NCI-H748 (cell line): ENCODE measurements around the gene ARHGAP44.
A peak's percentile ranks its signal among the peaks of the same experiment; 100 is the strongest.

Experiments used
- DNase-seq: peaks from one replicate; lab custom pipeline; 2025; ENCODE audit not compliant: unreplicated experiment; lab: John Stamatoyannopoulos, UW

ARHGAP44 gene, protein sequence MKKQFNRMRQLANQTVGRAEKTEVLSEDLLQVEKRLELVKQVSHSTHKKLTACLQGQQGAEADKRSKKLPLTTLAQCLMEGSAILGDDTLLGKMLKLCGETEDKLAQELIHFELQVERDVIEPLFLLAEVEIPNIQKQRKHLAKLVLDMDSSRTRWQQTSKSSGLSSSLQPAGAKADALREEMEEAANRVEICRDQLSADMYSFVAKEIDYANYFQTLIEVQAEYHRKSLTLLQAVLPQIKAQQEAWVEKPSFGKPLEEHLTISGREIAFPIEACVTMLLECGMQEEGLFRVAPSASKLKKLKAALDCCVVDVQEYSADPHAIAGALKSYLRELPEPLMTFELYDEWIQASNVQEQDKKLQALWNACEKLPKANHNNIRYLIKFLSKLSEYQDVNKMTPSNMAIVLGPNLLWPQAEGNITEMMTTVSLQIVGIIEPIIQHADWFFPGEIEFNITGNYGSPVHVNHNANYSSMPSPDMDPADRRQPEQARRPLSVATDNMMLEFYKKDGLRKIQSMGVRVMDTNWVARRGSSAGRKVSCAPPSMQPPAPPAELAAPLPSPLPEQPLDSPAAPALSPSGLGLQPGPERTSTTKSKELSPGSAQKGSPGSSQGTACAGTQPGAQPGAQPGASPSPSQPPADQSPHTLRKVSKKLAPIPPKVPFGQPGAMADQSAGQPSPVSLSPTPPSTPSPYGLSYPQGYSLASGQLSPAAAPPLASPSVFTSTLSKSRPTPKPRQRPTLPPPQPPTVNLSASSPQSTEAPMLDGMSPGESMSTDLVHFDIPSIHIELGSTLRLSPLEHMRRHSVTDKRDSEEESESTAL

DNA sequence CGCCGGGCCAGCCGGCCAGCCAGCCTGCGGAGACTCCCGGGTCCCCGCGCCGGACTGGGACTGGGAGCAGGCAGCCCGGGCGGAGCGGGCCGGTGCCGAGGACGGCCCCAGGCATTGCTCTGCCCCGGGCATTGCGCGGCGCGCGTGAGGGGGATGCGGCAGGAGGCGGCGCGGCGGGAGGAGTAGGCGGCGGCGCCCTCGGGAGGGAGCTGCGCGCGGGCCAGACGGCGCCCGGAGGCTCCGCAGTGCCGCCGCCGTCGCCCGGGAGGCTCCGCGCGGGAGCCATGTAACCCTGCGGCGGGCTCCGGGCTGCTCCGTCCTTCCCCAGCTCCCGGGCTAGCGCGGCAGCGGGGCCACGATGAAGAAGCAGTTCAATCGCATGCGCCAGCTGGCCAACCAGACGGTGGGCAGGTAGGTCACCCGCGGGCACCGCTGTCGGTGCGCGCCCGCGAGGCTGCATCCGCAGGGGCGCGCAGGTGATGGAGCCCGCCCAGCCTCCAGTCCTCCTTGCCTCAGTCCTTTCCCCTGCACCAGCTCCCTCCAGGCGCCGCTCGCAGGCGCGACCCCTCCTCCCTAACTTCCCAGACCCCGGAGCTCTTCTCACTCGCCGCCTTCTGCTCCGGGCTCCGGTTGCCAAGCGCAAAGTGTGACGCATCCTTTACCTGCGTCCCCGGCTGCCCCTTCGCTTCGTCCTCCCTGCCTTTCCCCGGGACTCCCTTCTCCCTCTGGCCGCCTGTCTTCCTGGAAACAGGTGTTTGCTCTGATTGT, at the start of gene ARHGAP44:
Gene ARHGAP44 (plus strand): TSS at position 18 of the 768 bp plus-strand sequence. CDS start 341 bp downstream, at position 359.
- peak; percentile 76 for DNase-seq

DNA sequence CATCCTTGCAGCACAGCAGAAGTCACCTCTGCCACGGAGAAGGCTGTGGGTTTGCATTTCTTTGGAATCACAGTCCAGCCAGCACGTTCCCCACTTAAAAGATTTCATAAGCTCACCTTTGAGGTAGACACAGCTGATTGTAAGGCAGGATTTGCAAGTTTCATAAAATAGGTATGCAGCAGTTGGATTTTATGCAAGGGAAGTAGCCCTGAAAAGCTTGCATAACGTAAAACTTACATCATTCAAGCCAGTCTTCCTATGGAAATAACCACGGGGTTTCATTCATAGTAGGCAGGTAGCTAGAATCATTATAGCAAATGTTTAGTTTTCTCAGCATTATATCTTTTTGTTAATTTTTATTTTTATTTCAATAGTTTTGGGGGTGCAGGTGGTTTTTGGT, 49.8 kb upstream of the ARHGAP44 start:
- DNase-seq: no peak

- DNase-seq: no peak
These were observed 46.3 kb upstream of the ARHGAP44 start for GRCh38 chr17:12743046-12743445.

- no peak for DNase-seq
These were observed 45.0 kb upstream of the ARHGAP44 start for GRCh38 chr17:12744298-12744697.

DNA sequence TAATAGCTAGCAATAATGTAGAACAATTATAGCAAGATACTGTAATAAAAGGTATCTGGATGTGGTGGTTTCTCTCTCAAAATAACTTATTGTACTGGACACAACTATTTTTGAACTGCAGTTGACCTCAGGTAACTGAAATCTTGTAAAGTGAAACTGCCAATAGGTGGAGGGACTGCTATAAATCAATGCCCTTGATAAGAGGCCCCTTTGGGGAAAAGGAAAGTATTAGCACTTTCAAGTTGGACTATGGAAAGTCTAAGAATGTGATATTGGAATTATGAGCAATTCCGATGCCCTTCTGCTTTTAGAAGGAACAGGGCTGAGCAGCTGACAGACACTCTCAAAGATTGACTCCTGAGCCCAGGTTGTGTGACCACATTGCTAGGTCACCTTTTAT, 44.5 kb upstream of the ARHGAP44 start:
- no peak for DNase-seq

- no peak for DNase-seq
These were observed 43.8 kb upstream of the ARHGAP44 start for GRCh38 chr17:12745486-12745885.

DNA sequence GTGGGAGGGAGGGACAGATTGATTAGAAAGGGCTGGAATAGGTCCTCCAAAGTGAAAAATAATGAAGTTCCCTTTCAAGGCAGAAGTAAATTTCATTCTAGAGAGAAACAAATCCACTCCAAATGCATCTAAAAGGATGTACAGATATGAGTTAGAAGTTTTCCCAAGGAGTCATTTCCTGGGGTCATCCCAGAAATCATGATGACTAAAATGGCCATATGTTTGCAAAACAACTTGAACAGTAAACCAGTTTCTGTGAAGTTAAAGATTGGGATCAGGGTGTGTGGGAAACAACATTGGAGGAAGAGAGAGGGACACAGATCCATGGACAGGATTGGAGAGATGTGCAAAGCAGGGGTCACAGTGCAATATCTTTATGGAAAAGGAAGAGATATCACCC, 32.5 kb upstream of the ARHGAP44 start:
- no peak for DNase-seq

DNA sequence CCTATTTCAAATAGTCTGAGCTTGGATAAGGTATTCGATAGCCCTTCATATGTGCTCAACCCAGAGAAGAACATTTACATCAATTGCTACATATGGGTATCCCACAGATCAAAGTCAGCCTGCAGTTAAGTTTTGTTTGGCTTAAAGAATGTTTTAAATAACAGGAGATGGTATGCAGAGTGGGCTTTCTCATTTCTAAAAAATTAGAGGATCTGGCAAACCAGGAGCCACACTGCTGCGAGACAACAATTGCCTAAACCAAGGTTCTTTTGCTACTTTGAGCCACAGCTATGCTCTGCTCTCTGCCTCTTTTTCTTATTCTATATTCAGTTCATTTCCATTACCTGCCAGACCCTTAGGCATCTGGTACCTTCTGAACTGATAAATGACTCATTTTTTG, 30.2 kb upstream of the ARHGAP44 start:
- no peak for DNase-seq

DNA sequence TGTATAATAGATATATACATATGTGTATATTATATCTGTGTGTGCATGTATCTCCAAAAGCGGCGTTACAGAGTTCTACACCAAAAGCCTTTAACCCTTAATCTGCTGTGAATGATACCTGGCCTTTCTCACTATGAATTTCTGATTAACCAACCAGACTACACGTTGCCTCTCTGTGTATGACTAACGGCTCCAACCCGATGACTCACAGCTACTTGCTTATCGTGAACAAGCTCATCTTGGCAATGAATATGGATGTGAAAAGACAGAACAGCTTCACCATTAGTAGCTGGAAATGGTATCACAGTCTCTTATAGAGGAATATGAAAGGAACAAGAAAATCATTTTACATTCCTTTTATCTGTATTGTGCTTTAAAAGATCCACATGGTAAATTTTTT, 23.8 kb upstream of the ARHGAP44 start:
- DNase-seq: no peak

GRCh38 chr17:12768255-12768654, 21.0 kb upstream of the ARHGAP44 start:
- DNase-seq: no peak

DNA sequence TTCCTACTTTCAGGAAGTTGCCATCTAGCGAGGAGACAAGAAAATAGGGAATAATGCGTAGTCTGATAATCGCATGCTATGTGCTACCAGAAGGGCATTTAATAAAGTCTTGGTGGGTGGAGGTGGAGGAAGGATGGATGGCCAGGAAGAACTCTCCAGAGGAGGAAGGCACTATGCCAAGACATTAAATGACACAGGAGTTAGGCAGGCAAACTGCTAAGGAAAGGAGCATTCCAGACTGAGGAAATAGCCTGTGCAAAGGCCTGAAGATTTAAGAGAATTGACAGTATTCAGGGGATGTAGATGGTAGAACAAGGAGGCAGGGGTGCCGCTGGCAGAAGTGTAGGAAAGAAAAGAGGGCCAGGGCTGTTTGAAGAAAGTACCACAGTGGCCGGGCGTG, 19.3 kb upstream of the ARHGAP44 start:
- DNase-seq: no peak

- DNase-seq: no peak
These were observed 16.1 kb upstream of the ARHGAP44 start for GRCh38 chr17:12773153-12773552.

DNA sequence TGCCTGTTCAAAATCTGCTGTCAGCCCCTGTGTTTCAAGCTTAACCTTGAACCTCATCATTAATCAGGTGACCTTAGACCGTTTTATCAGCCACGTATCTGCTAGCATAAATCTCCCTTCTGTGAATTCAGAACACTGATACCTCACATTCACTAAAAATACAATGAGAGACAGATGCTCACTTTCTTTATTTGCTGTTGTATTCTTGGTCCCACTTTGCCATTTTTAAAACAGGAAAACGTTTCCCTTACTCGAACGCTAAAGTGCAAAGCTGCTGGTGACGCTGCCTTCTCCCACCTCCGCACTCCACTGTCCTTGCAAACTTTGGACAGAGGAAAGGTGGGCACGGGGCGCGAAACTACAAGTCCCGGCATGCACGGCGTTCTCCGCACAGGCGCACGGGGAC, 220 bp upstream of the ARHGAP44 start:
- DNase-seq: no peak

- DNase-seq: no peak
These were observed 1.2 kb downstream of the ARHGAP44 start for GRCh38 chr17:12790249-12791106.

DNA sequence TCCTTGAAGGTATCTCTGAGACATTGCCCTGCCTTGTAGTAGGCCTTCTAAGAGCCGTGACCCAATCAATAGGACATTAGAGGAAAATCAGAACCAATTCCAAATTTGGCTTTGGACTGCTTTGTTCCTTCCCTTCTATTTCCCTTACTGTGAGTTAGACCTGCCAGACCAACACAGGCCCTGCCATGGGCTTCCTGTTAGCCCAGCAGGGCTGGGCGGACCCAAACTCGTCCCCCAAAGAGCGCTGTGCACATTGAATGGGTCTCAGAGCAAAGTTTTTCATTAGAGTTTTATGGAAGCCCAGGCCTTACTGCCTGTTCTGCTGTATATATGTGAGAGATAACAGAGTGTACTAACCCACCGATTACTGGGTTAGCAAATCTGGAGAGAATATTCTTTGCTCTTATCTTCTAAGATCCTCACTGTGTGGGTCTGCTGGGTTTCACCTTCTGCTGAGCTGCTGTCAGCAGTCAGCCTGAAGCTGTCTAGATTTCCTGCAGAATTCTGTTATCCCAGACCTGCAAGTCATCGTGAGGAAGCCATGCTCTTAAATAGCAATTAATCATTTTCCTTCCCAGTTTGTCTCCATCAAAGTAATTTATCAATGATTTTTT, 5.7 kb downstream of the ARHGAP44 start:
- no peak for DNase-seq

DNA sequence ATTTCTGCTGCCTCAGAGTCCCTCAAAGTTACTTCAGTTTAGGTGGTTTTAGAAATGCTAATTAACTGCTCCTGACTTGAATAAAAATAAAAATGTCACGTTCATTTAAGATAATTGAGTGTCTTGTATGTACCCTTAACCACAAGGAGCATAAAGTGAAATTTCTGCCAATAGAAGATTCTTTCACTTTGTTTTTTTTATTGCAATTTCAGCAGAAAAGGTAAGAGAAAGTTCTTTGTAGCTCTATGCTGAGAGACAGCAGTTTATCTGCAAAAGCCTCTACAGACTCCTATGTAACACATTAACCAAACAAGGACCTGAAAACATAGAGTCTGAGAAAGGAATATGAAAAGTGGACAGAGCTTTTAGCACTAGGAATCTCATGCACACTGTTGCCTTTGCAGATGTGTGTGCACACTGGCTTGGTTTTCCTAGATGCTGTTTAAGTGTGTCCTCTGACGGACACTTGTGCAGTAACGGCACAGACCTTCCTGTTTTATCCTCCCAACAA, 11.6 kb downstream of the ARHGAP44 start:
- no peak for DNase-seq

GRCh38 chr17:12806630-12807029, 17.3 kb downstream of the ARHGAP44 start:
- DNase-seq: no peak

- DNase-seq: no peak
These were observed 19.4 kb downstream of the ARHGAP44 start for GRCh38 chr17:12808723-12809122.

DNA sequence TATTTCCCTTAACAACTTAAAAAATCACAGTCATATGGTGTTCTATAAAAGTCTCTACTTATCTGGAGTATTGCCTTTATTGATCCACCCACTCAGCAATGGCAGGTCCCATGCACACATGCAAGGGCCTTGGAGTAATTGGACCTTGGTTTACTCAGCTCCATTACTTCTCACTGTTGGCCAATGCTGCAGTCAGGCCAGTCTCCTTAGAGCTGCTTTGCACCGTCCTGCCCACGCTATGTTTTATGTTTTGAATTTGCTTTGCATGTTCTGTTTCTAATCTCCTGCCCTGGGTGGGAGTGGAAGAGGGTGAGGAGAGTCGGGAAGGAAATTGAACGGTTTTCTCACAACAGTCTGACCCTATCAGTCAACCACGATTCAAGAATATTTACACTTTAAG, 23.6 kb downstream of the ARHGAP44 start:
- no peak for DNase-seq

GRCh38 chr17:12813664-12814063, 24.4 kb downstream of the ARHGAP44 start:
- no peak for DNase-seq
